Fibroblast of lung (primary cell): ENCODE results near the gene TRIM62.

Source experiments
- CTCF ChIP-seq, 2 donors: IDR thresholded peaks in 1 of 2; conservative IDR thresholded peaks in 1 of 2; 1 replicate in 1 of 2; 2 replicates in 1 of 2; pipeline ENCODE4 v1.5.1; 2011 to 2012; ENCODE audit warnings: low read length in 2 of 2, control low read depth in 1 of 2, inconsistent platforms in 1 of 2, low read depth in 1 of 2, mild to moderate bottlenecking in 1 of 2
- EZH2 ChIP-seq: IDR thresholded peaks from 2 replicates; pipeline ENCODE4 v1.5.1; 2012; ENCODE audit warnings: low read length, control low read depth, mild to moderate bottlenecking; ENCODE audit errors: missing control alignments

DNA sequence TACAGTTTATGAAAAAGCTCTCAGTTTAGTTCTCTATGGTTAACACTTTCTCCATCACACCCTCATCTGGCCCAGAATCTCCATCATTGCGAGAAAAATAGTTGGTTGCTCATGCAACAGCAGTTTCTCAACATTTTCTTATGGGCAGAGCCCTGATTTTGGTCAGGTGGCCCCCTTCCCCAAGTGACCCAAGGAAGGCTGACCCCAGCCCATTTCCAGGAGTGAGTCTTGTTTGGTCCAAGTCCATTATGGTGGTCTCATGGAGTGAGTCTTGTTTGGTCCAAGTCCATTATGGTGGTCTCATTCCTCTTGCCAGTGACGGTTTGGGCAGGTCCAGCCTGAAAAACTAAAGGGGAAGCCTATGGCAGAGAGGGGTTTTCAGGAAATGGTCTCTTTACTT lies 1.5 kb upstream of the TRIM62 start:
- no peak for TF ChIP-seq CTCF (conservative IDR thresholded peaks at IDR 0.05 in 1 of 2, IDR thresholded peaks at IDR 0.05 in 1 of 2; ENCODE audit: low read depth in 1 of 2, low read length in 2 of 2)
- no peak for TF ChIP-seq EZH2
